HL-60 (cell line): Measurements from ENCODE around the gene EDNRA.

Experiments used
- DNase-seq, 2 experiments: peaks; one replicate each; pipeline ENCODE4 v3.0.0-alpha.2; 2010 to 2020; ENCODE audit warnings: low read depth in 1 of 2, low spot score in 1 of 2
- H3K27ac ChIP-seq: fragments of 250-450 bp; sonication (Bioruptor Pico); replicated peaks from 2 replicates; pipeline ENCODE4 v1.5.1; 2020; ENCODE audit warnings: mild to moderate bottlenecking, moderate library complexity
- H3K27me3 ChIP-seq: fragments of 250-450 bp; sonication (Bioruptor Pico); 2 replicates; pipeline ENCODE4 v1.5.1; 2021; ENCODE audit warnings: mild to moderate bottlenecking, moderate library complexity; ENCODE audit not compliant: insufficient read depth, poor library complexity, severe bottlenecking
- H3K4me3 ChIP-seq: replicated peaks from 2 replicates; pipeline ENCODE4 v1.5.1; 2011; ENCODE audit warnings: mild to moderate bottlenecking, control low read depth, low read length; ENCODE audit not compliant: insufficient read depth
- CTCF ChIP-seq: IDR thresholded peaks from one replicate; pipeline ENCODE4 v1.5.1; 2011; ENCODE audit warnings: low read length, control low read depth, inconsistent platforms; ENCODE audit not compliant: insufficient read depth
- GABPA ChIP-seq: IDR thresholded peaks from 2 replicates; pipeline ENCODE4 v1.6.1; 2012; ENCODE audit warnings: low read depth
- POLR2AphosphoS5 ChIP-seq: IDR thresholded peaks from 2 replicates; pipeline ENCODE4 v1.6.1; 2012; ENCODE audit warnings: low read depth
- REST ChIP-seq: IDR thresholded peaks from 2 replicates; pipeline ENCODE4 v1.6.1; 2012; ENCODE audit warnings: low read depth; ENCODE audit not compliant: insufficient replicate concordance
- SPI1 ChIP-seq: IDR thresholded peaks from 2 replicates; pipeline ENCODE4 v1.6.1; 2012; ENCODE audit warnings: low read depth, mild to moderate bottlenecking, borderline replicate concordance

Gene EDNRA

GRCh38 chr4:147465461-147465860, 15.4 kb upstream of the EDNRA start:
- Histone ChIP-seq H3K27me3 (no peaks in the 10 kb centered on the region), H3K27ac (no peak overlapping the region), H3K4me3 (no peak overlapping the region)
- DNase-seq: no peak
- TF ChIP-seq GABPA (no peak), CTCF (no peak), SPI1 (no peak), REST (no peak), POLR2AphosphoS5 (no peak)

DNA sequence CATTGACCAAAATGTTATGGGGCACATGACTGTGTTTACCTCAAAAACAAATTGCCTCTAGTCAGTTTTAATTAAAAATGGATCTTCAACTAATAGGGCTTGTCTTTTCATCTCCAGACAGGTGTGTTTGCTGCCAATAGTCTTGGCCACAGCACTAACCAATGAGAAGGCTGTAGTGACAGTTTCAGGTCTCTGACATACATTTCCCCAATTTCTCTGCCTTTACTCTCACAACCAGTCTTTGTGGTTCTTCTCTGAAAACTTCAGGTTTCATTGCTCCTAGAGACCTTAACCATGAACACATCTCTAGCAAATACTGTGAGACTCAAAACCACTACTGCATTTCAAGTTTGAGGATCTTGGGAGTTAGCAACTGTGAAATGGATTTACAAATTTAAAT, 3.5 kb upstream of the EDNRA start:
- peaks cover 13% of the 10 kb centered on the region for H3K27me3 ChIP-seq
- TF ChIP-seq REST (no peak), CTCF (no peak), SPI1 (no peak), GABPA (no peak), POLR2AphosphoS5 (no peak)
- no peak for DNase-seq
- H3K27ac ChIP-seq: no peak overlapping the region
- H3K4me3 ChIP-seq: no peak overlapping the region

DNA sequence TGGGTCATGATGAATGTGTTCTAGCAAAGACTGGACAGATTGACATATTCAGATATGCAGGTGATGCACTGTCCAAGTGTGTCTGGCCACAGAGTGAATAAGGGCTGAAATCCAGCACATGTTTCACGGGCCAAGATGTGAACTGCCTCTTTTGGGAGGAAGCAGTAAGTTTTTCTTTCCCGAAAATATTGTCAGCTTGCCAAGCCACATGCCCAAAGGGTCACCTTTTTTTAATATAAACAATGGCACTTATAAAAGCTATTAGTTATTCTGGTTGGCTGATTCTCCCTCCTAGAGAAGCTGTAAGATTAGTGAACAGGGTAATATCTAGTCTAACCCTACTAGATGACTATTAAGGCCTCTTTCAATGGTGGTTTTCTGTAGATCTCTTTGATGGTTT, 1.5 kb upstream of the EDNRA start:
- H3K27me3 ChIP-seq: peaks cover 13% of the 10 kb centered on the region
- H3K27ac ChIP-seq: no peak overlapping the region
- no peak overlapping the region for H3K4me3 ChIP-seq
- no peak for DNase-seq
- no peak for TF ChIP-seq POLR2AphosphoS5
- TF ChIP-seq CTCF: no peak
- TF ChIP-seq REST: no peak
